ENCODE measurements around the gene CBLN1. TPM values are rescaled to one million over a fixed set of nuclear protein-coding genes. Genes with fewer than 3 reads are reported as not detected.

The CBLN1 gene
- not detected in 3 replicates for total RNA-seq

GRCh38 chr16:49281480-49281842, at the start of gene CBLN1:
Gene CBLN1, minus strand, starts transcription at chr16:49281838. Its CDS starts 373 bp downstream, at chr16:49281465.
- peaks cover 94% of the 10 kb centered on the region for H3K27me3 Mint-ChIP-seq (ENCODE audit: low read depth)
- no peak within 1 kb of the TSS for H3K27ac Mint-ChIP-seq
- no peaks in the 10 kb centered on the region for H3K36me3 Mint-ChIP-seq
- peaks cover 6% of the 10 kb centered on the region for H3K4me1 Mint-ChIP-seq
- DNase-seq (ENCODE audit: low spot score in 2 of 2, unreplicated experiment in 2 of 2) = no peak
- H3K4me3 Mint-ChIP-seq = peak within 1 kb of the TSS; percentile 64
- no peaks in the 10 kb centered on the region for H3K9me3 Mint-ChIP-seq
- TF ChIP-seq CTCF (IDR thresholded peaks at IDR 0.05; ENCODE audit: unreplicated experiment) = no peak

GRCh38 chr16:49330562-49331201, 49.0 kb upstream of the CBLN1 start:
- Mint-ChIP-seq H3K27me3 (ENCODE audit: low read depth) (peaks cover 17% of the 10 kb centered on the region), H3K4me1 (no peaks in the 10 kb centered on the region), H3K4me3 (no peak overlapping the region), H3K36me3 (no peaks in the 10 kb centered on the region), H3K9me3 (no peaks in the 10 kb centered on the region), H3K27ac (no peak overlapping the region)
- TF ChIP-seq CTCF (IDR thresholded peaks at IDR 0.05; ENCODE audit: unreplicated experiment) = peak; percentile 25
- no peak for DNase-seq (ENCODE audit: low spot score in 2 of 2, unreplicated experiment in 2 of 2)

DNA sequence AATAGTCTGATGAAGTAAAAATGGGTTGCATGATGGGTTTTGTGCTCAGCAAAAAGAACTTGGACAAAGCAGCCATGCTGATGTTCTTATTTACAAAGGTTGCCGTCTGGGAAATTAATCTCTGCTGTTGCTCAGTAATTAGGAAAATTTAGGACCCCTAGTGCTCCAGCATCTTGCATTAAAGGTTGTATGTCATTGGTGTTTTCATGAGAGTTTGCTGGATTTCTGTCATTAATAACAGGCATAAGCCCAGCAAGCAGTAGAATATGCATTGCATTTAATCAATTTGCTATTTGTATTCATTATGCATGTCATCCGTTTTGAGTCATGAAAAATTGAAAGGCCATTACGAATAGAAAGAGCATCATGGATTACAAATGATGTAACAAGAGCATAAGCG, 46.7 kb upstream of the CBLN1 start:
- Mint-ChIP-seq H3K27ac (no peak overlapping the region), H3K4me3 (no peak overlapping the region), H3K36me3 (no peaks in the 10 kb centered on the region), H3K27me3 (ENCODE audit: low read depth) (peaks cover 20% of the 10 kb centered on the region), H3K4me1 (no peaks in the 10 kb centered on the region), H3K9me3 (no peaks in the 10 kb centered on the region)
- no peak for DNase-seq (ENCODE audit: low spot score in 2 of 2, unreplicated experiment in 2 of 2)
- TF ChIP-seq CTCF (IDR thresholded peaks at IDR 0.05; ENCODE audit: unreplicated experiment) = no peak

DNA sequence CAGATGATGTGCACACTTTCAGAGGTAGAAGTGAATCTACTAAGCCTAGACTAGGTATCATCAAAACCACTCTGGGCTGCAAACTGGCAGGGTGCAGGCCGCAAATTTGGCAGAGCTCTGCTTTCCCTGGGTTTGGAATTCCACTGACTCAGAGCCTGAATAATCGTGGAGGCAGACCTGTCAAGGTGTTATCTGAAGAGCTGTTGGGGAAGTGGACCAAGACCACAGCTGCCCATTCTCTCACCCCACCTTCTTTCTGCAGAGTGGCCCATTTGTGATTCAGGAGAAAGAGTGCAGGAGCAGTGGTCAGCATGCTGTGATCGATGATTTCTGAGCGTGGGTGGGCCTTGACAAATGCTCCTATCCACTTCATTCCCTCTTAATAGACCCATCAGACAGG, 45.8 kb upstream of the CBLN1 start:
- DNase-seq (ENCODE audit: low spot score in 2 of 2, unreplicated experiment in 2 of 2) = no peak
- Mint-ChIP-seq H3K36me3 (no peaks in the 10 kb centered on the region), H3K27me3 (ENCODE audit: low read depth) (peaks cover 20% of the 10 kb centered on the region), H3K4me3 (no peak overlapping the region), H3K9me3 (no peaks in the 10 kb centered on the region), H3K27ac (no peak overlapping the region), H3K4me1 (no peaks in the 10 kb centered on the region)
- no peak for TF ChIP-seq CTCF (IDR thresholded peaks at IDR 0.05; ENCODE audit: unreplicated experiment)

DNA sequence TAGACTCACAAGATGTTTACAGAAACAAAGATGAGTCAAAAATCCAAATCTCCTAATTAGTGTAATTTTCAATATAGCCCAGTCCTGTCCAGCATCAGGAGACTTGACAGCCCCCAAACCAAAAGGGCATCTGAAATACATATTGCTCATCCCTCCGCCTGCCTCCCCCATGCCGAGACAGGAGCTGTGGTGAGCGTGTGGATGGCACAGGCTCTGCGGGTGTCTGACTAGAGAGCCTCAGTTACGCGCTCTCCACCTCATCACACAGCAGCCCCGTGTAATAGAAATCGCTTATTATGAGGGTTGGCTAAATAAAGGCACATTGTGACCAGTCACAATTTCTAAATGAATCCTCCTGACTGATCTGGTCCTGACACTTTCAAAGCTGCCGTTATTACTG, 43.1 kb upstream of the CBLN1 start:
- peaks cover 10% of the 10 kb centered on the region for H3K9me3 Mint-ChIP-seq
- no peaks in the 10 kb centered on the region for H3K4me1 Mint-ChIP-seq
- H3K4me3 Mint-ChIP-seq = no peak overlapping the region
- H3K27ac Mint-ChIP-seq = no peak overlapping the region
- peaks cover 20% of the 10 kb centered on the region for H3K27me3 Mint-ChIP-seq (ENCODE audit: low read depth)
- DNase-seq (ENCODE audit: low spot score in 2 of 2, unreplicated experiment in 2 of 2) = no peak
- TF ChIP-seq CTCF (IDR thresholded peaks at IDR 0.05; ENCODE audit: unreplicated experiment) = no peak
- H3K36me3 Mint-ChIP-seq = no peaks in the 10 kb centered on the region

- no peak for TF ChIP-seq CTCF (IDR thresholded peaks at IDR 0.05; ENCODE audit: unreplicated experiment)
- Mint-ChIP-seq H3K27me3 (ENCODE audit: low read depth) (peaks cover 42% of the 10 kb centered on the region), H3K9me3 (peaks cover 6% of the 10 kb centered on the region), H3K36me3 (no peaks in the 10 kb centered on the region), H3K27ac (no peak overlapping the region), H3K4me3 (no peak overlapping the region), H3K4me1 (no peaks in the 10 kb centered on the region)
- no peak for DNase-seq (ENCODE audit: low spot score in 2 of 2, unreplicated experiment in 2 of 2)
These were observed 34.0 kb upstream of the CBLN1 start for GRCh38 chr16:49315602-49316001.

Data from mesothelial cell of epicardium (in vitro differentiated cells).